ENCODE results near the gene PATL1. TPM values are rescaled to one million over a fixed set of nuclear protein-coding genes. Genes with fewer than 3 reads are reported as not detected.
A peak's percentile ranks its signal among the peaks of the same experiment; 100 is the strongest.
"Not testable (repeated sequence)": the region's sequence is repeated elsewhere in the genome, so short reads cannot be mapped to it uniquely, and the experiment has no call there.

Gene PATL1
- total RNA-seq, 1 donor from 2014 or later, result 71.2 TPM

DNA sequence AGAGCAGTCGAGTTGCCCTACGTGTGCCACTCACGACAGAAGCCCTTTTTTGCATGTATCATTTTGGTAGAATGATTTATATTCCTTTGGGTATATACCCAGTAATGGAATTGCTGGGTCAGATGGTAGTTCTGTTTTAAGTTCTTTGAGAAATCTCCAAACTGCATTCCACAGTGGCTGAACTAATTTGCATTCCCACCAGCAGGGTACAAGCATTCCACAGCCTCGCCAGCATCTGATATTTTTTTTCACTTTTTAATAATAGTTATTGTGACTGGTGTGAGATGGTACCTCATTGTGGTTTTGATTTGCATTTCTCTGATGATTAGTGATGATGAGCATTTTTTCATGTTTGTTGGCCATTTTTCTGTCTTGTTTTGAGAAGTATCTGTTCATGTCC is 41.9 kb downstream of the PATL1 start:
- H3K9me3 Mint-ChIP-seq; H3K36me3 Mint-ChIP-seq (ENCODE audit: low read depth); intact Hi-C loops (cut with micrococcal nuclease); H3K4me1 Mint-ChIP-seq (ENCODE audit: low read depth); H3K27ac Mint-ChIP-seq; DNase-seq (ENCODE audit: low spot score); H3K4me3 Mint-ChIP-seq (ENCODE audit: low read depth); H3K27me3 Mint-ChIP-seq (ENCODE audit: low read depth): not testable (repeated sequence)

DNA sequence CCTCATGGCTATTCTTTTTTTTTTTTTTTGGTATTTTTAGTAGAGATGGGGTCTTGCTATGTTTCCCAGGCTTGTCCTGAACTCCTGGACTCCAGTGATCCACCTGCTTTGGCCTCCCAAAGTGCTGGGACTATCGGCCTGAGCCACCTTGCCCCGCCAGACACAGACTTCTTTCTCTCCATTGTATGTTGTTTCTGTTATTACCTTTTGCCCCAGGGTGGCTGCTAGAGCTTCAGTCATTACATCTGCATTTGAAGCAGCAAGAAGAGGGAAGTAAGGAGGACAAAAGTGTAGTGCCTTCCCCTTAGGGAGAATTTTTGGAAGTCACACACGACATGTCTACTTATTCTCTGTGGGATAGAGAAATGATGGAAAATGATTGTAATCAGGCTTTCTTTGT is 43.1 kb downstream of the PATL1 start:
- Mint-ChIP-seq H3K9me3 (no peaks in the 10 kb centered on the region), H3K4me3 (ENCODE audit: low read depth) (no peak overlapping the region), H3K4me1 (ENCODE audit: low read depth) (no peaks in the 10 kb centered on the region), H3K27ac (no peak overlapping the region), H3K36me3 (ENCODE audit: low read depth) (peaks cover 9% of the 10 kb centered on the region), H3K27me3 (ENCODE audit: low read depth) (no peaks in the 10 kb centered on the region)
- intact Hi-C loops (cut with micrococcal nuclease), result no loop called here
- DNase-seq (ENCODE audit: low spot score), result no peak

DNA sequence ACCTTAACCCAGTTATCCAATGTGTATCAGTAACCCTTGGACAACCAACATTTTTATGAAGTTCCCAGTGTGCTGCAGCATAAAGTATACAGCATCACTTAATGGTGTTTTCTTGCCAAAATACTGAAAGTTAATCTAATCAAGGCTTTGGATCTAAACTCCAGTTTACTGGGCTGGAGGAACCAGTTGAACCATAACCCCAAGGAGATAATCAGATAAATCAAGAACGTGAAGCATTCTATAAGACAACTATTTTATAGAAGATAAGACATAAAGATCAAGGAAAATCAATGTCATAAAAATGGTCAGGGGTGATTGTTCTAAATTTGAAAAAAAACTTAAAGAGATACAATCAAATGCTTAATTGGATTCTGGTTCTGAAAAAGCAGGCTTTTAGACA is 51.0 kb downstream of the PATL1 start:
- Mint-ChIP-seq H3K9me3 (no peaks in the 10 kb centered on the region), H3K27ac (no peak overlapping the region), H3K27me3 (ENCODE audit: low read depth) (no peaks in the 10 kb centered on the region), H3K4me3 (ENCODE audit: low read depth) (no peak overlapping the region), H3K4me1 (ENCODE audit: low read depth) (peaks cover 30% of the 10 kb centered on the region), H3K36me3 (ENCODE audit: low read depth) (peaks cover 16% of the 10 kb centered on the region)
- DNase-seq (ENCODE audit: low spot score), result no peak
- intact Hi-C loops (cut with micrococcal nuclease), result loop anchor here (2.0 to 5.0 kb wide), 3 partner anchors 81 to 239 kb away; partner anchors contain the start of gene STX3

DNA sequence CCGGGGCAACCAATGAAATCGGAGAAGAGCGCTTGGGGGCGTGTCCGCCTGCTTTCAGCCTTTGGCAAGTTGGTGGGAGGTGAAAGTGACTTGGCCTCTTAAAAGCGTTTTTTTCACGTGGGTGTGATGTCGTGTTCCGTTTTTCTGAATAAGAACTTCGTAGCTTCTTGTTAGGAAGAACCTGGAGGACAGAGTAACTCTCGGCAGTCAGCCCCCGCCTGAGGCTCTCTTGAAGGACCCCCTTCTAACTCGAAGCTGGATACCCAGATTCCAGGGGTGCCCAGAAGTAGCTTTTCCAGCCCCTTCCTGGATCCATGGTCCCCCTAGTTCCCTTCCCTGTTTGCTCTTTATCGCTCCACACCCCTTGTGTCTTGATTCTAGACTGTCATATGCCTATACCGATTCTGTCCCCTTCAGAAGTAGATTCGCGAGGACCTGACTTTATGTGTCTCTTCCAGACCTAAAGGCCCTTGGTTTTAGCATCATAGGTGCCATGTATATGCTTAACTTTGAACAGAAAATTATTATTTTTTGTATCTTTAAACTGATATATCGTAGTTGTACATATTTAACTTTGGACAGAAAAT is 52.3 kb downstream of the PATL1 start:
- DNase-seq (ENCODE audit: low spot score), result no peak
- H3K4me1 Mint-ChIP-seq (ENCODE audit: low read depth), result peaks cover 43% of the 10 kb centered on the region
- H3K36me3 Mint-ChIP-seq (ENCODE audit: low read depth), result peaks cover 25% of the 10 kb centered on the region
- peak overlapping the region; percentile 89 for H3K4me3 Mint-ChIP-seq (ENCODE audit: low read depth)
- H3K27ac Mint-ChIP-seq, result peak overlapping the region; percentile 99
- H3K9me3 Mint-ChIP-seq, result no peaks in the 10 kb centered on the region
- H3K27me3 Mint-ChIP-seq (ENCODE audit: low read depth), result no peaks in the 10 kb centered on the region
- intact Hi-C loops (cut with micrococcal nuclease), result loop anchor here (1.0 to 5.0 kb wide), 6 partner anchors 50 to 241 kb away; partner anchors contain the start of genes MRPL16, PATL1 and STX3

DNA sequence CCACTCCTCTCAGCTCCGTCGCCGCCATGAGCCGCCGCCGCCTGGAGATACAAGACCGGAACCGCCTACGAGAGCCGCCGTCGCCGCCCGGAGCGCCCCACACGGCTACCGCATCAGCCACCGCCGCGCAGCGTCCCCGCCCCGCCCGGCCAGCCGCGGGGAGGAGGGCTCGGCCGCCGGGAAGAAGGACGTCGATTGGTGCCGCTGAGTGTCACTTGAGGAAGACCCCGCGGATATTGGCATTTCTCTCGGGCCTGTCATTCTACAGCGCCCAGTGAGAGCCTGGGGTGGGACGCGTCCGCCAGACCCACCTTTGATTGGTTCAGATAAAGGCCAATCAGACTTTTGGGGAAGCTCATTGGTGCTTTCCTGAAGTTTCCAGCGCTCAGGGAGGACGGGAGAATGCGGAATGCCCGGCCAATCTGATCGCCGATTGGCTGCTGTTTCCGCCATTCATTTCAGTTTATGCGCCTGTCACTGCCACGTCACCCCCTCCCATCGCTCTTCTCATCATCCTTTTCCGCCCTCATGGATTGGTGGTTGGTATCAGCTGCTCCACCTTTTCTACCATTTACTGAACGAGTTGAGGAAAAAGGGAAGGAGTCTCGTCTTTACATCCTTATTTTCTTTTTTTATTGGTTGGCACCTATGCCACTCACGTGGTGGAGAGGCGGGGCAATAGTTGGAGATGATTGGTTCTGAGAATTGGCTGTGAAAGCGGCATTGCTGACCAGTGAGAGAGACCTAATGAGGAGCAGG is 53.0 kb downstream of the PATL1 start, which contains the start of gene OSBP:
TSS of gene OSBP (minus strand) at position 138 of the 759 bp plus-strand sequence. CDS start at position 28, 110 bp downstream.
- Mint-ChIP-seq H3K4me1 (ENCODE audit: low read depth) (peaks cover 47% of the 10 kb centered on the region), H3K27ac (peak within 1 kb of the TSS; percentile 99), H3K4me3 (ENCODE audit: low read depth) (peak within 1 kb of the TSS; percentile 100), H3K27me3 (ENCODE audit: low read depth) (no peaks in the 10 kb centered on the region), H3K36me3 (ENCODE audit: low read depth) (peaks cover 29% of the 10 kb centered on the region), H3K9me3 (no peaks in the 10 kb centered on the region)
- DNase-seq (ENCODE audit: low spot score), result peak; percentile 99
- intact Hi-C loops (cut with micrococcal nuclease), result loop anchor here (1.0 to 5.0 kb wide), 7 partner anchors 50 to 241 kb away; partner anchors contain the start of genes MRPL16, PATL1 and STX3

DNA sequence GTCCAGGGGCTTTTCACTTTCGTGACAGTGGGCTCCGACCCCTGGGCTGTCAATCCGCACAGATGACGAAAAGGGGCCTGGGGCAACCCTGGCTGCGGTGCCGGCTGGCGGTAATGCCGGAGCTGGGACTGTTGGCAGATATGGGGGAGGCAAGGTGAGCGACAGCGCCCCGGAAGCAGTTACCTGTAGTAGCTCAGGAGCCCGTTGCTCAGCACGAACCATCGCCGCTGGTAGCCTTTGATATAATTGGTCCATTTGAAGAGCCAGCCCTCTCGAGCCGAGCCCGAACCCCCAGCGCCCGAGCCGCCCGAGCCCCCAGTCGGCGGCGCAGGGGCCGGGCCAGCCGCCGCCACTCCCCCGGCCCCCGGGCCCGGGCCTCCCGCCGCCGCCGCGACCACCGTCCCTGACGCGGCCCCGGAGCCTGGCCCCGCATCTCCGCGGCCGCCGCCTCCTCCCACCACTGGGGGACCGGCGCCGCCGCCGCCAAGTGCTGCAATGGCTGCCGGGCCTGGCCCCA is 53.7 kb downstream of the PATL1 start:
- H3K27ac Mint-ChIP-seq, result peak overlapping the region; percentile 94

DNA sequence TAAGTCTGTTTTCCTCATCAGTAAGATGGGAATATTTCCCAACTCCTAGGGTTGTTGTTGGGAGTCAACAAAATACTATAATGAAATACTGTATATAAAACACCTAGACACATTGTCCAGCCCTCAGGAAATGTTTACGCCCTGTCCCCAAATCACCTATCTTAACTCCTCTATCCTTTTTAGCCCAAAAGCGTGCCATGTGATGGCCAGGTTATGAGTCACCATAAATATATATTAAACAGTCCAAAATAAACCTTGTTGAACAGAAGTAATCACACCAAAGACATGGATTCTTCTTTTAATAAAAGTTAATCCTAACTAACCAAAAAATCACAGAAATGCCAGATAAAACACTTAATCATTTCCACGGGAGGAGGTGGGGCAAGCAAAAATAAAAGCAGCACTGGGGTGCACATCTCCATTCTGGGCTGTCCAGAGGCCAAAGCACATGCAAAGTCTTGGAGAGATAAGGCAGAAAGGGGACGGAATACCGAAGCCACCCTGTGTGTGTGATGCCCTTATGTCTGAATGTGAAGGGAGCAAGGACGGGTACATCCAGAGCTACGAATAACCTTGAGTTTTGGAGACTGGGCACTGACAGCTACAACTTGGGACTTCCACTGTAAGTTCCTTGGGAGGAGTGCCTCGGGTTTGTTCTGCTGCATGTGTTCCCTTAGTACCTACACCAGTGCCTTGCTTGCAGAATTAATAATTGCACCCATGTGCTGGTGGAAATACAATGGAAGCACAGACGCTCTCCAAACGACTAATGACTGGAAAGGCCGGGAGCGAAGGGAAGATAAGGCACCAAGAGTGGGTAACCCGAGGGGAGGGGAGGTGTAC is 54.3 kb downstream of the PATL1 start:
- no peaks in the 10 kb centered on the region for H3K27me3 Mint-ChIP-seq (ENCODE audit: low read depth)
- DNase-seq (ENCODE audit: low spot score), result no peak
- peak overlapping the region; percentile 100 for H3K4me3 Mint-ChIP-seq (ENCODE audit: low read depth)
- H3K36me3 Mint-ChIP-seq (ENCODE audit: low read depth), result peaks cover 39% of the 10 kb centered on the region
- intact Hi-C loops (cut with micrococcal nuclease), result loop anchor here (2.0 to 5.0 kb wide), 3 partner anchors 54 to 243 kb away; no protein-coding TSS in a partner anchor
- peaks cover 47% of the 10 kb centered on the region for H3K4me1 Mint-ChIP-seq (ENCODE audit: low read depth)
- peak overlapping the region; percentile 94 for H3K27ac Mint-ChIP-seq
- H3K9me3 Mint-ChIP-seq, result no peaks in the 10 kb centered on the region

More for the DNA sequence above, 53.7 kb downstream of the PATL1 start:
- H3K9me3 Mint-ChIP-seq, result no peaks in the 10 kb centered on the region
- H3K4me1 Mint-ChIP-seq (ENCODE audit: low read depth), result peaks cover 47% of the 10 kb centered on the region
- peak overlapping the region; percentile 100 for H3K4me3 Mint-ChIP-seq (ENCODE audit: low read depth)
- intact Hi-C loops (cut with micrococcal nuclease), result loop anchor here (2.0 to 5.0 kb wide), 3 partner anchors 54 to 242 kb away; no protein-coding TSS in a partner anchor
- DNase-seq (ENCODE audit: low spot score), result peak; percentile 47
- peaks cover 35% of the 10 kb centered on the region for H3K36me3 Mint-ChIP-seq (ENCODE audit: low read depth)
- no peaks in the 10 kb centered on the region for H3K27me3 Mint-ChIP-seq (ENCODE audit: low read depth)

DNA sequence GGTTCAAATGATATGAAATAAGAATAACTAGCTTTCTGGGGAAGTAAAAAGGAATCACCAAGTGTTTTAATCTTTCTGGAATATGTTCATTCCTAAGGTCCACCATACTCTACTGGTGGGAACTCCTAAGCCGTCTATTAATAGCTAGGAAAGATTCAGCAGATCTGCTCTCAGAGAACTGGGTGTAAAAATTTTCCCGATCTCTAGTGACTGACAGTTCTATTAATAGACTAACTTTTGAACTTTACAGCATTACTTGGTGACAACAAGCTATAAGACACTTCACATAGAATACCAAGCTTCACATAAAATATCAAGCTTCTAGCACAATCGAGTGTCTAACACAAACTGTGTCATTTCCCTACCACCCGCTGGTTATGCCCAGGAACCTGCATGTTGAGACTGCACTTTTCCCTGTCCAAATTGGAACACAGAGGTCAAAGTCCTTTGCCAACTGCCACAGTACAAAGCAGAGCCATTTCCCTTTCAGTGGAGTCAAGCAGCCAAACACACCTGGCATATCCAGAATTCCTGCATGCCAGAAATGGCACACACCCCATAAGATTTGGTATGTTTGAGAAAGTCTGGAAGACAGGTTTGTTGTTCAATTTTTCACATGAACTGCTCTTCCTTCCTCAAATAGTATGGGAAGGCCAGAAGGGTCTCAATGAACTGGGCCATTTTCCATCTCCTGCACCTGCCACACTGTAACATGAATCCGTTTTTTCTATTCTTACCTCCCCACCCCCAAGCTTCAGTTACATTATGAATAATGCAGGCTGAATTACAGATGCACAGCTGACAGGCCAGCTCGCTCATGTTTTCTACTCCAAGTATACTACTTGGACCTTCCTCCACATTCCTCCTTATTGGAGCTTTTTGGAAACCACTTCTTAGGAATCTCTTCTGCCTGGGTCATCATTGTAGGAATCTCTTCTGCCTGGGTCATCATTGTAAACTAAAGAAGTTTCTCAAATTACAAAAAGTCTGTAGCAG is 57.0 kb downstream of the PATL1 start:
- Mint-ChIP-seq H3K36me3 (ENCODE audit: low read depth) (peaks cover 63% of the 10 kb centered on the region), H3K27me3 (ENCODE audit: low read depth) (no peaks in the 10 kb centered on the region), H3K4me1 (ENCODE audit: low read depth) (peaks cover 37% of the 10 kb centered on the region), H3K9me3 (no peaks in the 10 kb centered on the region), H3K4me3 (ENCODE audit: low read depth) (no peak overlapping the region), H3K27ac (no peak overlapping the region)
- intact Hi-C loops (cut with micrococcal nuclease), result no loop called here
- DNase-seq (ENCODE audit: low spot score), result no peak

DNA sequence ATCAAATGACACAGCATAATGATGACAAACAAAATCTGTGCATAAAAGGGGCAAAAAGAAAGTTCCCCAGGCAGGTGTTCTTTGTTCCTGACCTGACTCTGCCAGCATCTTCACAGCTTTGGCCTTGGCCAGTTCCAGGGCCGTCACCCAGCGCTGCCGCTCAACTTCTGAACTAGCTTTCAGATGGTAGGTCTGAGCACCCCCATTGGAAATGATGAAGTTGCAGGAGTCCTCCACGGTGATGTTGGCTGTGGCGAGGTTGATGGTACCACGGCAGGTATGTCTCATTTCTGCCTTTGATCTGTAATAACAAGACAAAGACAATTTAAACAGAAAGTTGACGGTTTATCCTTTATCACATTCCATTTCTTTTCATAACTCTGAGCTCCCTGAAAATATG is 58.5 kb downstream of the PATL1 start:
- peaks cover 78% of the 10 kb centered on the region for H3K36me3 Mint-ChIP-seq (ENCODE audit: low read depth)
- peaks cover 34% of the 10 kb centered on the region for H3K4me1 Mint-ChIP-seq (ENCODE audit: low read depth)
- no peaks in the 10 kb centered on the region for H3K27me3 Mint-ChIP-seq (ENCODE audit: low read depth)
- no peak overlapping the region for H3K27ac Mint-ChIP-seq
- DNase-seq (ENCODE audit: low spot score), result no peak
- H3K9me3 Mint-ChIP-seq, result no peaks in the 10 kb centered on the region
- H3K4me3 Mint-ChIP-seq (ENCODE audit: low read depth), result no peak overlapping the region
- intact Hi-C loops (cut with micrococcal nuclease), result no loop called here

DNA sequence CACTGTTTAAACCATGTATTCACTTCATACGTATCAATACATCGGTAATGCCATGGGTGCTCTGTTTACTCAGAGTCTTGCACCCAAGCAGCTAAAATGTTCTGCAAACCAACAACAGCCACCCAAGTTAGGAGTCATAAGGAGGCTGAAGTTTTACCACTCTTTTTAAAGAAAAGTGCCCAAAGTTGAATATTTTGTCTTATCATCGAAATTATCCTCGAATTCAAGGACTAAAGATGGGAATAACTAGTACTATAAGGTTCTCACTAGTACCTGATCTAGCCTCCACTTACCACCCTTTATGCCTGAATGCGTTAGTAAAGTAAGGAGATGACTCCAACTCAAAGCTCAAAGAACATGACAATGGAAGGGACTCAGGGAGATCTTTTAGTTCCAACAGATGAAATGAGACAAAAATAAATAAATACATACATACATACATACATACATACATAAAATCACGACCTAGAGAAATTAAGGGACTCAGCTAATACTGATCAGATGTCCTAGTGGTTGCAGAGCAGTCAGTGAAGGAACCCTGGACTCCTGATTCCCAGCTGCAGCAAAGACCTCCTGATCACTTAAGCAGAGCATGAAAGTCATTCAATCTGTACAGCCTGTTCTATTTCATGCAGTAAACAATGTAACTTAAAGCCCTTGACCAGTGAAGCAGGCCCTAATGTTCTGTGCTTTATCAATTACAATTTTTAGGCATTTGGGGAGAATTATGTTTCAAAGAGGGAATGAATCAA is 61.0 kb downstream of the PATL1 start:
- Mint-ChIP-seq H3K4me3 (ENCODE audit: low read depth) (no peak overlapping the region), H3K36me3 (ENCODE audit: low read depth) (peaks cover 78% of the 10 kb centered on the region), H3K9me3 (no peaks in the 10 kb centered on the region), H3K4me1 (ENCODE audit: low read depth) (peaks cover 24% of the 10 kb centered on the region), H3K27ac (no peak overlapping the region), H3K27me3 (ENCODE audit: low read depth) (no peaks in the 10 kb centered on the region)
- DNase-seq (ENCODE audit: low spot score), result no peak
- intact Hi-C loops (cut with micrococcal nuclease), result no loop called here

DNA sequence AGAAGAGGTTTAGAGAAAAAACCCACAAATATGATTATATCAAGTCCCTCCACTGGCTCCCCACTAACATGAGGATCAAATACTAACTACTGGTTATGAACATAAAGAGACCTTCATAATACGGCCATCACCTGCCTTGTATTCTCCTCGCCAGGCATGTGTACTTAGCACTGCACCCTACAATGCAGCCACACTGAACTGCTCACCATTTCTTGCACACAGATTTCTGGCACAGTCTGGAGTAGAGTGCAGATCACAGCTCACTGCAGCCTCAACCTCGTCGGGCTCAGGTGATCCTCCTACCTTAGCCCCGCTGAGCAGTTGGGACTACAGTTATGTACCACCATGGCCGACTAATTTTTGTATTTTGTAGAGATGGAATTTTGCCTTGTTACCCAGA is 66.4 kb downstream of the PATL1 start:
- Mint-ChIP-seq H3K27me3 (ENCODE audit: low read depth) (no peaks in the 10 kb centered on the region), H3K4me3 (ENCODE audit: low read depth) (no peak overlapping the region), H3K9me3 (no peaks in the 10 kb centered on the region), H3K4me1 (ENCODE audit: low read depth) (peaks cover 7% of the 10 kb centered on the region), H3K36me3 (ENCODE audit: low read depth) (peaks cover 87% of the 10 kb centered on the region), H3K27ac (no peak overlapping the region)
- DNase-seq (ENCODE audit: low spot score), result no peak
- intact Hi-C loops (cut with micrococcal nuclease), result no loop called here
